Mucosa of descending colon (tissue), 3 donors: ENCODE measurements around the gene BBS5. TPM values are rescaled to one million over a fixed set of nuclear protein-coding genes. Genes with fewer than 3 reads are reported as not detected.

Source experiments
- ATAC-seq: fragments of 200-7000 bp; cut with Tn5 transposase; one replicate; pipeline ENCODE4 v1.9.1; 2020; ENCODE audit warnings: mild to moderate bottlenecking, moderate library complexity
- DNase-seq, 3 donors: peaks; one replicate each; pipeline ENCODE4 v3.0.0-alpha.2; 2020
- H3K36me3 ChIP-seq: fragments of 200-600 bp; one replicate; pipeline ENCODE4 v1.8.0; 2021; ENCODE audit warnings: low read depth, mild to moderate bottlenecking
- H3K4me1 ChIP-seq: fragments of 200-600 bp; one replicate; pipeline ENCODE4 v1.8.0; 2021; ENCODE audit warnings: low read depth, mild to moderate bottlenecking
- H3K4me3 ChIP-seq: fragments of 200-600 bp; one replicate; pipeline ENCODE4 v1.8.0; 2021; ENCODE audit warnings: mild to moderate bottlenecking
- H3K9me3 ChIP-seq: fragments of 200-600 bp; one replicate; pipeline ENCODE4 v1.8.0; 2021; ENCODE audit warnings: mild to moderate bottlenecking
- intact Hi-C, 2 donors: fragments of 100-400 bp; cut with DNase I in 1 of 2; cut with micrococcal nuclease in 1 of 2; formaldehyde crosslinking; loops; one replicate each; pipeline versions ENCODE4 v1.11.0 to v1.11.1; 2022; cut with DNase I, micrococcal nuclease
- total RNA-seq, 3 donors: library from RNA; stranded (reverse); fragmentation: NEBNext Ultra II Directional in 2 of 3; extraction: Animal tissue kit (Norgen Biotek cat#: 25700) in 2 of 3; gene quantifications; one replicate each; pipeline versions ENCODE4 v1.2.1 to v1.2.4, GENCODE V29; 2021 to 2023
- TF ChIP-seq, protein P1 (sequence below): fragments of 200-600 bp; IDR thresholded peaks from one replicate; pipeline ENCODE4 v1.8.0; 2022; ENCODE audit warnings: antibody characterized with exemption, mild to moderate bottlenecking
- donor health status: DM: no; HTN: no; CAD: no; lungs with moderate emphysema.
- donor health status: DM: no; HTN: no; CAD: no.
- donor health status: DM: no; HTN: yes; CAD: no.

BBS5 gene
- total RNA-seq, 3 donors from 2014 or later, result 2.7 to 7.1 (median 4.4) TPM

DNA sequence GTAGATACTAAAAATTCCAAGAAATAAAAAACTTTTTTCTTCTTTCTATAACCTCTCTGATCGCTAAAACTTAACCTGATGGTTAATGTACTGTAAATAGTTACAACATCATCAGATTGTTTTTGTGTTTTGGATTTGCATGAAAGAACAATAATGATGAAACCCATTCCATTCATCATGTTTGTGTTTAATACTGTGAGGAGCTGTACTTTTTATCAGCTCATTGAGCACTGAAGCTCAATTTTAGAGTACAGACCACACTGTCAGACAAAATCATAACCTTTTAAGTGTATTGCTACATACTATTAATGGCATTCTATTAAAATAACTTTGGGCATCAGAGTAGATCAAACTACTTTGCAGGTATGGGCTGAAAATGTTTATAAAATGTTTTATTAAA is 14.8 kb upstream of the BBS5 start:
- no peak for ATAC-seq

DNA sequence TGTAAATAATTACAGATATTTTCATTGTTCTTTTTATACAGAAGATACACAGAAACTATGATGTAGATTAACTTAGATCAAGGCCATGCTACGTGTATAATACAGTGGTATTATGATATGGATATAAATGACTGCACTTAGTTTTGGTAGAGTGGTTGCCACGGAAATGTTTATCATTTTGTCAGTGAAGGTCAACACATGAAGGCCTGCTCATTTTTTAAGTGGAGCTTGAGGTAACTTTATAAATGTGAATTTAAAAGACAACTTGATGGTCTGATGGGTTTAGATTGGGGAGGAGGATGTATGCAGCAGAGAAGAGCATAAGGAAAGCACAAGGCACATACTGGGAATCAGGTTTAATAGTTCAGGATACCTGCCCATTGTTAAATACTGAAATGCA is 14.4 kb upstream of the BBS5 start:
- no peaks in the 10 kb centered on the region for H3K36me3 ChIP-seq
- DNase-seq (no peak), ATAC-seq (no peak)
- no peaks in the 10 kb centered on the region for H3K9me3 ChIP-seq
- TF ChIP-seq, protein P1, sequence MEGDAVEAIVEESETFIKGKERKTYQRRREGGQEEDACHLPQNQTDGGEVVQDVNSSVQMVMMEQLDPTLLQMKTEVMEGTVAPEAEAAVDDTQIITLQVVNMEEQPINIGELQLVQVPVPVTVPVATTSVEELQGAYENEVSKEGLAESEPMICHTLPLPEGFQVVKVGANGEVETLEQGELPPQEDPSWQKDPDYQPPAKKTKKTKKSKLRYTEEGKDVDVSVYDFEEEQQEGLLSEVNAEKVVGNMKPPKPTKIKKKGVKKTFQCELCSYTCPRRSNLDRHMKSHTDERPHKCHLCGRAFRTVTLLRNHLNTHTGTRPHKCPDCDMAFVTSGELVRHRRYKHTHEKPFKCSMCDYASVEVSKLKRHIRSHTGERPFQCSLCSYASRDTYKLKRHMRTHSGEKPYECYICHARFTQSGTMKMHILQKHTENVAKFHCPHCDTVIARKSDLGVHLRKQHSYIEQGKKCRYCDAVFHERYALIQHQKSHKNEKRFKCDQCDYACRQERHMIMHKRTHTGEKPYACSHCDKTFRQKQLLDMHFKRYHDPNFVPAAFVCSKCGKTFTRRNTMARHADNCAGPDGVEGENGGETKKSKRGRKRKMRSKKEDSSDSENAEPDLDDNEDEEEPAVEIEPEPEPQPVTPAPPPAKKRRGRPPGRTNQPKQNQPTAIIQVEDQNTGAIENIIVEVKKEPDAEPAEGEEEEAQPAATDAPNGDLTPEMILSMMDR, result no peak
- H3K4me3 ChIP-seq, result no peak overlapping the region
- no peaks in the 10 kb centered on the region for H3K4me1 ChIP-seq
- intact Hi-C loops, result no loop called here

More for the DNA sequence above, 14.8 kb upstream of the BBS5 start:
- no peak for DNase-seq
- Histone ChIP-seq H3K4me1 (no peaks in the 10 kb centered on the region), H3K36me3 (no peaks in the 10 kb centered on the region), H3K4me3 (no peak overlapping the region), H3K9me3 (no peaks in the 10 kb centered on the region)
- intact Hi-C loops, result no loop called here
- TF ChIP-seq, protein P1, result no peak

DNA sequence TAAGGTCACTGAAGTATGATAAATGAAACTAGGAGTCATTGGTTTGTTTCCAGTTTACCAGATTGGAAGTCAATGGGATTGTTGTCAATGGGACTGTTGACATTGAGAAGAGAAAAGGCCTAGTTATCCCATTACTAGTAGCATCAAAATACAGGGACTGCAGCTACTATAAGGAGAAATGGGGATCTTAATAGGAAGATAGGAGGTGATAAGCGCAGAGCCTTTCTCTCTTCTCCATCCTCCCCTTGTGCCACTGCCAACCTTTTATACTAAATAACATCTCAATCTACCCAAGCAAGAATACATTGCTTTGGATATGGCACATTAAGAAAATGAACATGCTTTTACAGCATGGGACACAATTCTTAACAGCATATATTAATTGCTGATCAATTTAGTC is 10.5 kb upstream of the BBS5 start:
- intact Hi-C loops, result no loop called here
- H3K4me1 ChIP-seq, result no peaks in the 10 kb centered on the region
- H3K4me3 ChIP-seq, result no peak overlapping the region
- TF ChIP-seq, protein P1, result no peak
- DNase-seq, result no peak
- no peaks in the 10 kb centered on the region for H3K9me3 ChIP-seq
- ATAC-seq, result no peak
- H3K36me3 ChIP-seq, result no peaks in the 10 kb centered on the region

DNA sequence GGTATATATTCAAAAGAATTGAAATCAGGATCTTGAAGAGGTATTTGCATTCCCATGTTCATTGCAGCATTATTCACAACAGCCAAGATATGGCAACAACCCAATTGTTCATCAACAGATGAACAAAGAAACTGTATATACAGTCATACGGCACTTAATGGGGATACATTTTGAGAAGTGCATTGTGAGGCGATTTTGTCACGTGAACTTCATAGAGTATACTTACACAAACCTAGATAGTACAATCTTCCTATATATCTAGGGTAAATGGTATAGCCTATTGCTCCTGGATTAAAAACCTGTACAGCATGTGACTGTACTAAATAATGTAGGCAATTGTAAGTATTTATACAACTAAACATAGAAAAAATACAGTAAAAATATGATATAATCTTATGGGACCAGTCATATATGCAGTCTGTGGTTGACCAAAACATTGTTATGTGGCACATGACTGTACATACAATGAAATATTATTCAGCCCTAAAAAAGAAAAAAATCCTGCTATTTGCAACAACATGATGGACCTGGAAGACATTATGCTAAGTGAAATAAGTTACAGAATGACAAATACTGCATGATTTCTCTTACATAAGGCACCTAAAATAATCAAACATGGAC is 9.2 kb upstream of the BBS5 start:
- TF ChIP-seq, protein P1, result no peak
- H3K9me3 ChIP-seq, result no peaks in the 10 kb centered on the region
- intact Hi-C loops, result no loop called here

DNA sequence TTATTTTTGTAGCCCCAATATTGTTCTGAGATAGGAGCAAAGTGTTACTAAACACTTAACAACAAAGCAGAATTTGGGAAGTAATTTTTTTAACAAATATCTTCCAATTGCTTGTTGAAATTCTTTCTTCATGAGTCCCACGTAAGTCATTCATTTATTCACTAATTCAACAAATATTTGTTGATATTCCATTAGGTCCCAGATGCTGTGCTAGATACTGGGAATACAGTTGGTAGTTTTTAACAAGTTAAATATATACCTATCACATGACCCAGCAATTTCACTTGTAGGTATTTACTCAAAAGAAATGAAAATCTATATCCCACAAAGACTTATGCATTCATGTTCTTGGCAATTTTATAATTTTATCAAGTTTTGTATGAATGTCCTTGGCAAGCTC is 7.0 kb upstream of the BBS5 start:
- H3K4me1 ChIP-seq, result no peaks in the 10 kb centered on the region
- no peaks in the 10 kb centered on the region for H3K36me3 ChIP-seq
- ATAC-seq (no peak), DNase-seq (no peak)
- no peak overlapping the region for H3K4me3 ChIP-seq
- intact Hi-C loops, result no loop called here
- TF ChIP-seq, protein P1, result no peak
- no peaks in the 10 kb centered on the region for H3K9me3 ChIP-seq

More for the DNA sequence above, 9.2 kb upstream of the BBS5 start:
- Histone ChIP-seq H3K36me3 (no peaks in the 10 kb centered on the region), H3K4me1 (no peaks in the 10 kb centered on the region), H3K4me3 (no peak overlapping the region)
- no peak for ATAC-seq
- no peak for DNase-seq

DNA sequence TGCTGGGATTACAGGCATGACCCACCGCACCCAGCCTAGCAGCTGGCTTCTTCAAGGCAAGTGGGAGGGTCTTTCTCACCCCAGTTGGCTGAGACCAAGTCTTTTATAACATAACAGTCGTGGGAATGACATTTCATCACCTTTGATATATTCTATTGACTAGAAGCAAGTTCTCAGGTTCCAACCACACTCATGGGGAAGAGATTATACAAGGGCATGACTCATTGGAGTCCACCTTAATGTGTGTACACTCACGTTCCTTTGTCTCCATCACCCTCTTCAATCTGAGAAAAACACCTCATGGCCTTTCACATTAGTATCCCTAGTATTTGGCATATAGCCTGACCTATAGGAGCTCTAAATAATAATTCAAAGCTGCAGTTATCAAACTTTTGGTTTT is 2.8 kb upstream of the BBS5 start:
- intact Hi-C loops, result no loop called here
- Histone ChIP-seq H3K36me3 (no peaks in the 10 kb centered on the region), H3K9me3 (no peaks in the 10 kb centered on the region), H3K4me1 (peaks cover 8% of the 10 kb centered on the region), H3K4me3 (no peak overlapping the region)
- DNase-seq, result no peak
- TF ChIP-seq, protein P1, result no peak
- ATAC-seq, result no peak
